ENCODE results near the gene ATP10B.
A peak's percentile ranks its signal among the peaks of the same experiment; 100 is the strongest.

The ATP10B gene

DNA sequence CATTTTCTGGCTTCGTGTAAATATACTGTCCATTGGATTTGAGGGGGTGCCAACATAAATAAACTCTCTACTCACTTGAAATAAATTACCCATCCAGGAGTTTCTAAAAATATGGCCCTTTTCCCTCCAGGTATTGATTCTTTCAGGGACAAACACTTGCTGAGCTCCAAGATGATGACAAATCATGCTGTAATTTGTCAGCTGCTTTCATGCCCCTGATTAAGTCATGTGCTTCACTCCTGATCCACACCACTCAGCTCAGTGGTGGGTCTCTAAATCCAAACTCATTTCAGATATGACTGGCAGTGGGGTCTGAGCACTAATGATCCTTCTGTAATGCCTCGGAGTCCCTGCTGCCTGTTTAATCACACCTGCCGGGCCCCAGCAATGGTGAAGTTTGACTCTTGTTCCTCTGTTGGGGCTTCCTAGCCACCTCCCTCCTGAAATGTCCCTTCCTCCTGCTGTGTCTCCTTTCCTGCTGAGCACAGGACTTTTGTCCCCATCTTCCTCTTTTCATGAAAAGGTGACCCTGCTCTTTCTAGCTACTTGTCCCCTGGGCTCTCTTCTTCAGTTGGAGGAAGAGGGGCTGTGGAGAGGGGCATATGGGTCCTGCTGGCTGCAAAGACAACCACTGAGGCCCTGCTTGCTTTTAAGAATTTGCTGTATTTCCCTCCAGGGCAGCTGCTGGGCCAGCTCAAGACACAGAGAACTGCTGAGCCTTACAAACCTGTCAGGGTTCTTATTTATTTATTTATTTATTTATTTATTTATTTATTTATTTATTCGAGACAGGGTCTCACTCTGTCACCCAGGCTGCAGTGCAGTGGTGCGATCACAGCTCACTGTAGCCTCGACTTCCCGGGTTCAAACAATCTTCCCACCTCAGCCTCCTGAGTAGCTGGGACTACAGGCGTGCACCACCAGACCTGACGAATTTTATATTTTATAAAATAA, 200.0 kb downstream of the ATP10B start:
- DNase-seq (ENCODE audit: low spot score): no peak
- in situ Hi-C loops (cut with MboI; ENCODE audit: low pct_unique_long_range_greater_than_20kb, low sequenced_read_pairs, unreplicated experiment): no loop called here
- TF ChIP-seq, protein P1, sequence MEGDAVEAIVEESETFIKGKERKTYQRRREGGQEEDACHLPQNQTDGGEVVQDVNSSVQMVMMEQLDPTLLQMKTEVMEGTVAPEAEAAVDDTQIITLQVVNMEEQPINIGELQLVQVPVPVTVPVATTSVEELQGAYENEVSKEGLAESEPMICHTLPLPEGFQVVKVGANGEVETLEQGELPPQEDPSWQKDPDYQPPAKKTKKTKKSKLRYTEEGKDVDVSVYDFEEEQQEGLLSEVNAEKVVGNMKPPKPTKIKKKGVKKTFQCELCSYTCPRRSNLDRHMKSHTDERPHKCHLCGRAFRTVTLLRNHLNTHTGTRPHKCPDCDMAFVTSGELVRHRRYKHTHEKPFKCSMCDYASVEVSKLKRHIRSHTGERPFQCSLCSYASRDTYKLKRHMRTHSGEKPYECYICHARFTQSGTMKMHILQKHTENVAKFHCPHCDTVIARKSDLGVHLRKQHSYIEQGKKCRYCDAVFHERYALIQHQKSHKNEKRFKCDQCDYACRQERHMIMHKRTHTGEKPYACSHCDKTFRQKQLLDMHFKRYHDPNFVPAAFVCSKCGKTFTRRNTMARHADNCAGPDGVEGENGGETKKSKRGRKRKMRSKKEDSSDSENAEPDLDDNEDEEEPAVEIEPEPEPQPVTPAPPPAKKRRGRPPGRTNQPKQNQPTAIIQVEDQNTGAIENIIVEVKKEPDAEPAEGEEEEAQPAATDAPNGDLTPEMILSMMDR (IDR thresholded peaks at IDR 0.05; ENCODE audit: extremely low read depth, insufficient read depth, missing control alignments): no peak

DNA sequence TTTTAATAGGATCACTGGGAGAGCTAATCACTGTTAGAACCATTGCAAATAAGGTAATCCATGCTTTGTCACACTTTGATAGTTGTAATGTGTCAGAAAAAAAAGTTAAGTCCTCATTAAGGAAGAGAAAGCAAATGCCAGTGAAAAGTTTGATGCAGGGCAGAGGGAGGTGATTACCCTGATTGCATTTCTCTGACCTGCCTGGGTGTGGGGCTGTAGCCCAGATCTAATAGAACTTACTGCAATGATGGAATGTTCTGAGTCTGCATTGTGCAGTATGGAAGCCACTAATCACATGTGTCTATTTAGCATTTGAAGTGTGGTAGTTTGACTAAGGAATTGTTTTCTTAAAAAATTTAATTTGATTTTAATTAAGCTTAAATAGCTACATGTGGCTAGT, 202.7 kb downstream of the ATP10B start:
- no peak for DNase-seq (ENCODE audit: low spot score)
- TF ChIP-seq, protein P1 (IDR thresholded peaks at IDR 0.05; ENCODE audit: extremely low read depth, insufficient read depth, missing control alignments): peak; percentile 49
- in situ Hi-C loops (cut with MboI; ENCODE audit: low pct_unique_long_range_greater_than_20kb, low sequenced_read_pairs, unreplicated experiment): no loop called here

DNA sequence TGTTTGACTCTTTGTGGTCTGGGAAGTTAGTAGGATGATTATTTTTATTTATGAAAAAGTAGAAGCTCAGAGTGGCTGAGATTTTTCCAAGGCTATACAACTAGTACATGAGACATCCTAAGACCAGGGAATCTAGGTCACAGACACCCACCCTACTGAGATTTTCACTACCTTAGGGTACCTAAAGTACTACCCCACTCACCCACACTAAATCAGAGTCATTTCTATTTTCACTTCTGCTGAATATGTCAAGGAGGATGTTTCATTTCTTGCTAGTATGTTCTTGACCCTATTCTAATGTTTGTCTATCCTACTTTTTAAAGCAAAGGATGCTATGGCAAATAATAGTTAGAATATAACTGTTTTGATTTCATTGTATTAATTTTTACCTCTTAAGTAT, 206.0 kb downstream of the ATP10B start:
- DNase-seq (ENCODE audit: low spot score): no peak

DNA sequence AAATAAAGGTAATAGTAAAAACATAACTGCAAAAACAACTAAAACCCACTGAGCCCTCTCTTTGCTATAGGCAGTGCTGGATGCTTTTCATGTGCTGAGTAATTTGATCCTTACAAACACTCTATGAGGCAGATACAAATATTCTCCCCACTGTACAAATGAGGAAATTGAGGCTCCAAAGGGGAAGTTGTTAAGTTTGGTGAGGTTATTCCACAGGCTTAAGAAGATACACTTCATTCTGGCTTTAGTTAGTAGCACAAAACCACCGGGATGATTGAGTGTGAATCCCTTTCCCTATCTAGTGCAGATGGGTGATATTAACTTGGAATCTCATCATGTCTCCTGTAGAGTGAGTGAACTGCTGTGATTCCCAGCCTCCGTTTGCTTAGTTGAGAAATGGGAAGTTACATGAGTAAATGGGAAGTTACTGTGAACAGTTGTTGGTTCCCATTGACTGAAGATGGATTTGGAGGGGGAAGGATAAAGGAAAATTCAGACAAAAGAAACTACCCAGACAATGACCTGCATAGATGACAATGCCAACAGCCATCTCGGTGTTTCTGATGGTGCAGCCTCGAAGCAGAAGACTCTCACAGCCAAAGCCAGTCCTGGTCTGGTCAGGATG, 208.3 kb downstream of the ATP10B start:
- in situ Hi-C loops (cut with MboI; ENCODE audit: low pct_unique_long_range_greater_than_20kb, low sequenced_read_pairs, unreplicated experiment): no loop called here
- no peak for DNase-seq (ENCODE audit: low spot score)
- TF ChIP-seq, protein P1 (IDR thresholded peaks at IDR 0.05; ENCODE audit: extremely low read depth, insufficient read depth, missing control alignments): no peak

More for the DNA sequence above, 206.0 kb downstream of the ATP10B start:
- in situ Hi-C loops (cut with MboI; ENCODE audit: low pct_unique_long_range_greater_than_20kb, low sequenced_read_pairs, unreplicated experiment): no loop called here
- TF ChIP-seq, protein P1 (IDR thresholded peaks at IDR 0.05; ENCODE audit: extremely low read depth, insufficient read depth, missing control alignments): no peak

DNA sequence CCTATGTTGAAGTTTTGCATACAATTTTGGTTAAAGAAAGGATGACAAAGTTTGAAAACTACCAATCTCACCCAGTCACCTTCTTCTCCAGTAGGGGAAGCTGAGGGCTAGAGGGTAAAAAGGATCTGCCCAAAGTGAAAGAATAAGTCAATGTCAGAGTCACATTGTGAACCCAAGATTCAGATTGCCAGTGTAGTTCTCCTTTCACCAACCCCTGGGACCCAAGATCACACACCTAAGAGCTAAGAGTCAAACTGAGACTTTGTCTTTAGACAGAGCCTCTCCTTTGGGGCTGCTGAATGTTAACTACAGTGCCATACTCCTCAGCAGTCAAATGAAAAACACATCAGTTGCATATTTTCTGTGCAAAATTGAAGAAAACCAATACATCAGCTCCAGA, 210.6 kb downstream of the ATP10B start:
- in situ Hi-C loops (cut with MboI; ENCODE audit: low pct_unique_long_range_greater_than_20kb, low sequenced_read_pairs, unreplicated experiment): no loop called here
- TF ChIP-seq, protein P1 (IDR thresholded peaks at IDR 0.05; ENCODE audit: extremely low read depth, insufficient read depth, missing control alignments): no peak
- DNase-seq (ENCODE audit: low spot score): no peak

DNA sequence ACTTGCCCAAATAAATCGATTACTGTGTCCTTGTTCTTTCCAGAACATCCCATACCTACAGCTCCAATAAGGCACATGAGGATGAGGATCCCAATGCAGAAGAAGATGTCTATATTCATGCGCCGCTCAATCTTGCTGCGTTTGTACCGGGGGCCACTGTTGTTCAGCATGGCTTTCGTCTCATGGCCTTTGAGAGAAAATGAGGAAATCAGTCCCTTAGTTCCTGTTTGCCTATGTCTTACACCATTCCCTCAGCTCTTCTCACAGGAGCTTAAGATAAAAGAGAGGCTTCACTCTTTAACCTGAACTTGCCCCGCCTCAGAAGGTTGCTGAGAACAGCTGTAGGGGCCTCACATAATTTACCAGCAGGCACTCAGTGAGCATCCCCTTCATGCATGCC, 211.6 kb downstream of the ATP10B start:
- no peak for DNase-seq (ENCODE audit: low spot score)
- in situ Hi-C loops (cut with MboI; ENCODE audit: low pct_unique_long_range_greater_than_20kb, low sequenced_read_pairs, unreplicated experiment): no loop called here
- TF ChIP-seq, protein P1 (IDR thresholded peaks at IDR 0.05; ENCODE audit: extremely low read depth, insufficient read depth, missing control alignments): no peak
